Ramos (cell line): ENCODE measurements around the gene GSK3B.

Source experiments
- in situ Hi-C: fragments of 300-500 bp; cut with MboI; formaldehyde crosslinking; loops from one replicate; pipeline ENCODE4 v1.14.3; 2022; ENCODE audit warnings: low sequenced_read_pairs; ENCODE audit not compliant: unreplicated experiment

The GSK3B gene

GRCh38 chr3:119964294-119964693 lies 130.0 kb downstream of the GSK3B start:
- in situ Hi-C loops: no loop called here

- in situ Hi-C loops: no loop called here
Observed at GRCh38 chr3:119955972-119956371, 138.3 kb downstream of the GSK3B start.

GRCh38 chr3:119950666-119951325 lies 143.5 kb downstream of the GSK3B start:
- in situ Hi-C loops: no loop called here

GRCh38 chr3:119945291-119945690 lies 149.0 kb downstream of the GSK3B start:
- in situ Hi-C loops: no loop called here

- in situ Hi-C loops: no loop called here
Observed at GRCh38 chr3:119944091-119944490, 150.2 kb downstream of the GSK3B start.

- in situ Hi-C loops: no loop called here
Observed at GRCh38 chr3:119939077-119939476, 155.2 kb downstream of the GSK3B start.

GRCh38 chr3:119937229-119937628 lies 157.0 kb downstream of the GSK3B start:
- in situ Hi-C loops: no loop called here

- in situ Hi-C loops: no loop called here
Observed at GRCh38 chr3:119934249-119934648, 160.0 kb downstream of the GSK3B start.

- in situ Hi-C loops: no loop called here
Observed at GRCh38 chr3:119933207-119933606, 161.0 kb downstream of the GSK3B start.

GRCh38 chr3:119930286-119930685 lies 164.0 kb downstream of the GSK3B start:
- in situ Hi-C loops: no loop called here

- in situ Hi-C loops: no loop called here
Observed at GRCh38 chr3:119927190-119927589, 167.1 kb downstream of the GSK3B start.

- in situ Hi-C loops: no loop called here
Observed at GRCh38 chr3:119924111-119925094, 169.8 kb downstream of the GSK3B start.

- in situ Hi-C loops: no loop called here
Observed at GRCh38 chr3:119918992-119919933, 175.0 kb downstream of the GSK3B start.

GRCh38 chr3:119913021-119913420 lies 181.2 kb downstream of the GSK3B start:
- in situ Hi-C loops: no loop called here

- in situ Hi-C loops: no loop called here
Observed at GRCh38 chr3:119912220-119912619, 182.0 kb downstream of the GSK3B start.

GRCh38 chr3:119911748-119912147 lies 182.5 kb downstream of the GSK3B start:
- in situ Hi-C loops: no loop called here

- in situ Hi-C loops: no loop called here
Observed at GRCh38 chr3:119902061-119902460, 192.2 kb downstream of the GSK3B start.

GRCh38 chr3:119901148-119901547 lies 193.1 kb downstream of the GSK3B start:
- in situ Hi-C loops: no loop called here

- in situ Hi-C loops: no loop called here
Observed at GRCh38 chr3:119899192-119899511, 195.1 kb downstream of the GSK3B start.

GRCh38 chr3:119898478-119899191 lies 195.6 kb downstream of the GSK3B start:
- in situ Hi-C loops: no loop called here
